Smooth muscle cell (in vitro differentiated cells): ENCODE measurements around the gene TRIM6. TPM values are rescaled to one million over a fixed set of nuclear protein-coding genes. Genes with fewer than 3 reads are reported as not detected.
"Not testable (repeated sequence)": the region's sequence is repeated elsewhere in the genome, so short reads cannot be mapped to it uniquely, and the experiment has no call there.

Source experiments
- DNase-seq: peaks from one replicate; lab custom pipeline; 2025; ENCODE audit not compliant: unreplicated experiment; lab: John Stamatoyannopoulos, UW
- H2AFZ ChIP-seq: fragments of 200-600 bp; sonication (generic); 2 replicates; pipeline ENCODE4 v1.6.0; 2016; ENCODE audit warnings: antibody characterized with exemption, low read depth, mild to moderate bottlenecking
- H3F3A ChIP-seq: fragments of 200-600 bp; sonication (generic); 2 replicates; pipeline ENCODE4 v1.6.0; 2017; ENCODE audit warnings: antibody characterized with exemption, low read depth
- H3K27ac ChIP-seq: fragments of 200-600 bp; sonication (generic); 2 replicates; pipeline ENCODE4 v1.5.1; 2016; ENCODE audit warnings: low read depth, mild to moderate bottlenecking
- H3K27me3 ChIP-seq: fragments of 200-600 bp; sonication (generic); 2 replicates; pipeline ENCODE4 v1.6.1; 2016; ENCODE audit warnings: low read depth, mild to moderate bottlenecking
- H3K36me3 ChIP-seq: fragments of 200-600 bp; sonication (generic); 2 replicates; pipeline ENCODE4 v1.5.1; 2016; ENCODE audit warnings: low read depth
- H3K4me1 ChIP-seq: fragments of 200-600 bp; sonication (generic); 2 replicates; pipeline ENCODE4 v1.5.1; 2016; ENCODE audit warnings: low read depth
- H3K4me2 ChIP-seq: fragments of 200-600 bp; sonication (generic); 2 replicates; pipeline ENCODE4 v1.6.0; 2016; ENCODE audit warnings: mild to moderate bottlenecking
- H3K4me3 ChIP-seq: fragments of 200-600 bp; sonication (generic); 2 replicates; pipeline ENCODE4 v1.5.1; 2016; ENCODE audit warnings: mild to moderate bottlenecking
- H3K79me2 ChIP-seq: fragments of 200-600 bp; sonication (generic); 2 replicates; pipeline ENCODE4 v1.6.0; 2016; ENCODE audit warnings: low read depth, mild to moderate bottlenecking
- H3K9ac ChIP-seq: fragments of 200-600 bp; sonication (generic); 2 replicates; pipeline ENCODE4 v1.6.0; 2016; ENCODE audit warnings: low read depth
- H3K9me3 ChIP-seq: fragments of 200-600 bp; sonication (generic); replicated peaks from 2 replicates; pipeline ENCODE4 v1.5.1; 2016; ENCODE audit warnings: low read depth
- H4K20me1 ChIP-seq: fragments of 200-600 bp; sonication (generic); 2 replicates; pipeline ENCODE4 v1.6.0; 2016; ENCODE audit warnings: low read depth
- WGBS: methylation state at CpG from one replicate; pipeline ENCODE4 v1.1.7; 2016; ENCODE audit warnings: low lambda C conversion rate; 5-methylcytosine and 5-hydroxymethylcytosine counted together
- polyA plus RNA-seq: library from polyadenylated mRNA; unstranded; fragments of >200 nt; fragmentation: Nextera tagmentation; extraction: Ambion mirVana; gene quantifications from 2 replicates; pipeline ENCODE4 v1.2.1, GENCODE V29; 2016
- total RNA-seq: library from RNA; depleted of rRNA; stranded (reverse); fragments of >200 nt; gene quantifications from 2 replicates; pipeline ENCODE4 v1.2.3, GENCODE V29; 2014
- TF ChIP-seq, protein P1 (sequence below): fragments of 200-600 bp; sonication (generic); IDR thresholded peaks from 2 replicates; pipeline ENCODE4 v1.5.1; 2017; ENCODE audit warnings: borderline replicate concordance, mild to moderate bottlenecking, antibody characterized with exemption; ENCODE audit not compliant: insufficient read depth, poor library complexity, severe bottlenecking

TRIM6 gene
- total and polyA plus RNA-seq, 2 experiments from 2014 or later = 3.7 to 5.6 TPM

DNA sequence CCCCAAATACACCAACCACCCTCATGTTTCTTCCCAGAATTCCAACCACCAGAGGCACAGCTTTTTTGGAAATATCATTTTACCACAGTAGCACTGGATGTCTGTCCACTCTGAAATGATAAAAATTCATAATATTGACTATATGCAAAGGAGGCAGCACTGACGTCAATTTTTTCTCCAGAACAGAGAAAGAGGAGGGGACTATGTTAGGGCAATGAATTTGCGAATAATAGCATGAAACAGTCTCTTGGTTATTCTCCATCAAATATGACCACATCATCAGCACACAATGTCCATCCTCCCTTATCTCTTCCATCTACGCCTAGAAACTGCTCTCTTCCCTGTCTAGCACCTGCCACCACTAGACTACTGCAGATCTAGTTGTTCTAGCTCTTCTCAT, 49.7 kb downstream of the TRIM6 start:
- no peaks in the 10 kb centered on the region for H3F3A ChIP-seq
- no peaks in the 10 kb centered on the region for H3K27me3 ChIP-seq
- DNase-seq = no peak
- H3K27ac ChIP-seq = no peak overlapping the region
- no peaks in the 10 kb centered on the region for H4K20me1 ChIP-seq
- no peak overlapping the region for H3K9ac ChIP-seq
- H3K4me1 ChIP-seq = no peaks in the 10 kb centered on the region
- no peaks in the 10 kb centered on the region for H3K9me3 ChIP-seq
- 94% methylated on average over 3 of the region's 3 CpGs for WGBS
- TF ChIP-seq, protein P1, sequence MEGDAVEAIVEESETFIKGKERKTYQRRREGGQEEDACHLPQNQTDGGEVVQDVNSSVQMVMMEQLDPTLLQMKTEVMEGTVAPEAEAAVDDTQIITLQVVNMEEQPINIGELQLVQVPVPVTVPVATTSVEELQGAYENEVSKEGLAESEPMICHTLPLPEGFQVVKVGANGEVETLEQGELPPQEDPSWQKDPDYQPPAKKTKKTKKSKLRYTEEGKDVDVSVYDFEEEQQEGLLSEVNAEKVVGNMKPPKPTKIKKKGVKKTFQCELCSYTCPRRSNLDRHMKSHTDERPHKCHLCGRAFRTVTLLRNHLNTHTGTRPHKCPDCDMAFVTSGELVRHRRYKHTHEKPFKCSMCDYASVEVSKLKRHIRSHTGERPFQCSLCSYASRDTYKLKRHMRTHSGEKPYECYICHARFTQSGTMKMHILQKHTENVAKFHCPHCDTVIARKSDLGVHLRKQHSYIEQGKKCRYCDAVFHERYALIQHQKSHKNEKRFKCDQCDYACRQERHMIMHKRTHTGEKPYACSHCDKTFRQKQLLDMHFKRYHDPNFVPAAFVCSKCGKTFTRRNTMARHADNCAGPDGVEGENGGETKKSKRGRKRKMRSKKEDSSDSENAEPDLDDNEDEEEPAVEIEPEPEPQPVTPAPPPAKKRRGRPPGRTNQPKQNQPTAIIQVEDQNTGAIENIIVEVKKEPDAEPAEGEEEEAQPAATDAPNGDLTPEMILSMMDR = no peak
- H3K79me2 ChIP-seq = no peaks in the 10 kb centered on the region
- H3K4me2 ChIP-seq = no peak overlapping the region
- no peak overlapping the region for H2AFZ ChIP-seq
- no peak overlapping the region for H3K4me3 ChIP-seq
- no peaks in the 10 kb centered on the region for H3K36me3 ChIP-seq

GRCh38 chr11:5655474-5655873, 59.0 kb downstream of the TRIM6 start:
- no peak overlapping the region for H3K9ac ChIP-seq
- H3K79me2 ChIP-seq = no peaks in the 10 kb centered on the region
- no peaks in the 10 kb centered on the region for H3F3A ChIP-seq
- H3K36me3 ChIP-seq = no peaks in the 10 kb centered on the region
- no peak overlapping the region for H3K4me3 ChIP-seq
- no peaks in the 10 kb centered on the region for H3K27me3 ChIP-seq
- no peaks in the 10 kb centered on the region for H3K4me1 ChIP-seq
- TF ChIP-seq, protein P1 = no peak
- no peak overlapping the region for H3K27ac ChIP-seq
- no peak overlapping the region for H3K4me2 ChIP-seq
- 96% methylated on average over 4 of the region's 4 CpGs for WGBS
- no peak for DNase-seq
- no peak overlapping the region for H2AFZ ChIP-seq
- H3K9me3 ChIP-seq = no peaks in the 10 kb centered on the region
- no peaks in the 10 kb centered on the region for H4K20me1 ChIP-seq

GRCh38 chr11:5656956-5657355, 60.5 kb downstream of the TRIM6 start:
- H3K36me3 ChIP-seq, H3K9me3 ChIP-seq, H3K4me3 ChIP-seq, H3K9ac ChIP-seq, H3K27me3 ChIP-seq, H3K4me1 ChIP-seq, H4K20me1 ChIP-seq, H3K27ac ChIP-seq, H3K4me2 ChIP-seq, DNase-seq, H2AFZ ChIP-seq, H3F3A ChIP-seq, H3K79me2 ChIP-seq: not testable (repeated sequence)
- WGBS = 97% methylated on average over 2 of the region's 2 CpGs

DNA sequence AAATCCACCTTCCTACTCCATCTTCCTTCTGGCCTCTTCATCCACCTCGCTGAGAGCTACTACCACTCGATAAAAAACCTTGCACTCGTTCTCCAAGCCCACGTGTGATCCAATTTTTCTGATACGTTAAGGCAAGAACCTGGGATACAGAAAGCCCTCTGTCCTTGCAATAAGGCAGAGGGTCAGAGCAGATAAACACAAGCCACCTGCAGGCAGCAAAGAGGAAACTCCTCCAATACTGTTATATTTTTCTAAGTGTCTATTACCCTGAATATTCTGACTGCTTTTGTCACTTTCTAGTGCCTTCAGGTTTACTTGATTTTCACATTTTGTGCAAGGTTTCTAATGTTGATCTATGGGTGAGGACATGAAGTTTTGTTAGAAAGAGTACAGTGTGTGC, 61.9 kb downstream of the TRIM6 start:
- Histone ChIP-seq H3K27me3 (no peaks in the 10 kb centered on the region), H3K4me2 (no peak overlapping the region), H3K79me2 (no peaks in the 10 kb centered on the region), H4K20me1 (no peaks in the 10 kb centered on the region), H3K27ac (no peak overlapping the region), H3K36me3 (peaks cover under 1% of the 10 kb centered on the region), H2AFZ (no peak overlapping the region), H3K9ac (no peak overlapping the region), H3F3A (peaks cover 10% of the 10 kb centered on the region), H3K9me3 (no peaks in the 10 kb centered on the region), H3K4me1 (no peaks in the 10 kb centered on the region), H3K4me3 (no peak overlapping the region)
- TF ChIP-seq, protein P1 = no peak
- DNase-seq = no peak
- WGBS = 91% methylated on average over 5 of the region's 5 CpGs

Other genes starting within 250 kb of the TRIM6 start
- gene OR51B6, start 245.1 kb upstream of the TRIM6 start, total RNA-seq = not detected in 2 replicates
- not detected in 2 replicates for gene OR51B6, start 245.1 kb upstream of the TRIM6 start, polyA plus RNA-seq
- not detected in 2 replicates for gene OR51M1, start 212.8 kb upstream of the TRIM6 start, total RNA-seq
- not detected in 2 replicates for gene OR51M1, start 212.8 kb upstream of the TRIM6 start, polyA plus RNA-seq
- not detected in 2 replicates for gene OR51Q1, start 174.5 kb upstream of the TRIM6 start, total RNA-seq
- not detected in 2 replicates for gene OR51Q1, start 174.5 kb upstream of the TRIM6 start, polyA plus RNA-seq
- gene OR51I1, start 155.1 kb upstream of the TRIM6 start, total RNA-seq = not detected in 2 replicates
- not detected in 2 replicates for gene OR51I1, start 155.1 kb upstream of the TRIM6 start, polyA plus RNA-seq
- gene OR51I2, start 147.3 kb upstream of the TRIM6 start, total RNA-seq = not detected in 2 replicates
- gene OR51I2, start 147.3 kb upstream of the TRIM6 start, polyA plus RNA-seq = not detected in 2 replicates
- gene OR52D1, start 108.0 kb upstream of the TRIM6 start, total RNA-seq = not detected in 2 replicates
- gene OR52D1, start 108.0 kb upstream of the TRIM6 start, polyA plus RNA-seq = not detected in 2 replicates
- gene UBQLN3, start 86.7 kb upstream of the TRIM6 start, total RNA-seq = 0.13 and 0.27 TPM in 2 replicates
- gene UBQLN3, start 86.7 kb upstream of the TRIM6 start, polyA plus RNA-seq = 0.45 TPM in 1 of 2 replicates, not detected in the other
- gene UBQLNL, start 79.9 kb upstream of the TRIM6 start, total RNA-seq = 0.31 and 0.58 TPM in 2 replicates
- gene UBQLNL, start 79.9 kb upstream of the TRIM6 start, polyA plus RNA-seq = 0.14 TPM in 1 of 2 replicates, not detected in the other
- not detected in 2 replicates for gene OR52H1, start 48.1 kb upstream of the TRIM6 start, total RNA-seq
- gene OR52H1, start 48.1 kb upstream of the TRIM6 start, polyA plus RNA-seq = not detected in 2 replicates
- gene OR52B6, start 15.8 kb upstream of the TRIM6 start, total RNA-seq = not detected in 2 replicates
- not detected in 2 replicates for gene OR52B6, start 15.8 kb upstream of the TRIM6 start, polyA plus RNA-seq
- 6.7 and 7.5 TPM in 2 replicates for gene TRIM34, start 28.4 kb downstream of the TRIM6 start, total RNA-seq
- 4.1 and 6.3 TPM in 2 replicates for gene TRIM34, start 28.4 kb downstream of the TRIM6 start, polyA plus RNA-seq
- 22.2 and 27.6 TPM in 2 replicates for gene TRIM5, start 88.4 kb downstream of the TRIM6 start, total RNA-seq
- gene TRIM5, start 88.4 kb downstream of the TRIM6 start, polyA plus RNA-seq = 16.4 and 18.0 TPM in 2 replicates
- 34.4 and 41.1 TPM in 2 replicates for gene TRIM22, start 93.2 kb downstream of the TRIM6 start, total RNA-seq
- gene TRIM22, start 93.2 kb downstream of the TRIM6 start, polyA plus RNA-seq = 26.1 and 33.4 TPM in 2 replicates
- gene OR56B1, start 139.8 kb downstream of the TRIM6 start, total RNA-seq = not detected in 2 replicates
- gene OR56B1, start 139.8 kb downstream of the TRIM6 start, polyA plus RNA-seq = not detected in 2 replicates
- 0.40 and 1.9 TPM in 2 replicates for gene OR52N4, start 157.6 kb downstream of the TRIM6 start, total RNA-seq
- not detected in 2 replicates for gene OR52N4, start 157.6 kb downstream of the TRIM6 start, polyA plus RNA-seq
- not detected in 2 replicates for gene OR52N5, start 186.7 kb downstream of the TRIM6 start, total RNA-seq
- not detected in 2 replicates for gene OR52N5, start 186.7 kb downstream of the TRIM6 start, polyA plus RNA-seq
- not detected in 2 replicates for gene OR52N1, start 194.6 kb downstream of the TRIM6 start, total RNA-seq
- gene OR52N1, start 194.6 kb downstream of the TRIM6 start, polyA plus RNA-seq = not detected in 2 replicates
- gene OR52N2, start 212.3 kb downstream of the TRIM6 start, total RNA-seq = not detected in 2 replicates
- not detected in 2 replicates for gene OR52N2, start 212.3 kb downstream of the TRIM6 start, polyA plus RNA-seq
- not detected in 2 replicates for gene OR52E6, start 245.3 kb downstream of the TRIM6 start, total RNA-seq
- not detected in 2 replicates for gene OR52E6, start 245.3 kb downstream of the TRIM6 start, polyA plus RNA-seq